GM12878 (cell line): Measurements from ENCODE around the gene AIP. TPM values are rescaled to one million over a fixed set of nuclear protein-coding genes. Genes with fewer than 3 reads are reported as not detected.
A peak's percentile ranks its signal among the peaks of the same experiment; 100 is the strongest.

Source experiments
- BCLAF1 ChIP-seq: fragments of 450-650 bp; IDR thresholded peaks from 2 replicates; pipeline ENCODE4 v1.6.1; 2017; ENCODE audit warnings: antibody characterized with exemption, mild to moderate bottlenecking, moderate library complexity
- BHLHE40 ChIP-seq, 2 experiments: fragments of 450-650 bp in 1 of 2; IDR thresholded peaks; 2 replicates each; pipeline ENCODE4 v1.6.1; 2011 to 2017; ENCODE audit warnings: low read depth in 2 of 2, borderline replicate concordance in 1 of 2, improper control_type of control experiment in 1 of 2, low read length in 1 of 2, mild to moderate bottlenecking in 1 of 2
- BRCA1 ChIP-seq: IDR thresholded peaks from 2 replicates; pipeline ENCODE4 v1.6.1; 2011; ENCODE audit warnings: low read depth, low read length, improper control_type of control experiment
- ESRRA ChIP-seq: IDR thresholded peaks from 2 replicates; pipeline ENCODE4 v1.6.1; 2012; ENCODE audit warnings: mild to moderate bottlenecking, low read length, improper control_type of control experiment
- ETV6 ChIP-seq, 2 experiments: fragments of 450-650 bp in 1 of 2; IDR thresholded peaks in 1 of 2; conservative IDR thresholded peaks in 1 of 2; 2 replicates each; pipeline ENCODE4 v1.6.1; 2014; ENCODE audit warnings: antibody characterized with exemption in 1 of 2, borderline replicate concordance in 1 of 2, low read depth in 1 of 2, mild to moderate bottlenecking in 1 of 2, moderate library complexity in 1 of 2
- MAX ChIP-seq: IDR thresholded peaks from 2 replicates; pipeline ENCODE4 v1.6.1; 2012; ENCODE audit warnings: low read depth, low read length, improper control_type of control experiment
- PRDM15 ChIP-seq: fragments of 450-650 bp; formaldehyde crosslinking; IDR thresholded peaks from 2 replicates; pipeline ENCODE4 v1.4.0; 2020; ENCODE audit warnings: mild to moderate bottlenecking, moderate library complexity
- RAD21 ChIP-seq: IDR thresholded peaks from 2 replicates; pipeline ENCODE4 v1.6.1; 2011; ENCODE audit warnings: mild to moderate bottlenecking, low read depth, low read length, moderate library complexity; ENCODE audit not compliant: insufficient read depth
- SKIL ChIP-seq: fragments of 450-650 bp; IDR thresholded peaks from 2 replicates; pipeline ENCODE4 v1.6.1; 2017; ENCODE audit warnings: mild to moderate bottlenecking, low read depth, inconsistent platforms; ENCODE audit not compliant: poor library complexity, severe bottlenecking
- SREBF2 ChIP-seq: IDR thresholded peaks from 2 replicates; pipeline ENCODE4 v1.6.1; 2012; ENCODE audit warnings: mild to moderate bottlenecking, low read length
- STAT1 ChIP-seq: fragments of 450-650 bp; conservative IDR thresholded peaks from 2 replicates; pipeline ENCODE4 v1.6.1; 2014; ENCODE audit warnings: antibody characterized with exemption, mild to moderate bottlenecking
- TAF1 ChIP-seq: IDR thresholded peaks from 2 replicates; pipeline ENCODE4 v1.6.1; 2011; ENCODE audit warnings: mild to moderate bottlenecking, low read depth, low read length, borderline replicate concordance
- YBX1 ChIP-seq: fragments of 450-650 bp; IDR thresholded peaks from 2 replicates; pipeline ENCODE4 v1.6.1; 2016; ENCODE audit warnings: antibody characterized with exemption
- polyA plus RNA-seq, 11 experiments: library from polyadenylated mRNA; depleted of rRNA in 4 of 11; unstranded in 6 of 11; stranded (reverse) in 5 of 11; fragments of >200 nt; fragmentation: Nextera tagmentation in 4 of 11; fragmentation: Illumina TruSeq in 1 of 11; extraction: Ambion mirVana in 4 of 11; extraction: Trizol in 1 of 11; gene quantifications; 1 replicate in 1 of 11; 2 replicates in 10 of 11; pipeline versions ENCODE4 v1.2.1 to v1.2.3, GENCODE V29; 2011 to 2016; ENCODE audit warnings: inconsistent platforms in 2 of 11, missing spikeins in 2 of 11, low read depth in 1 of 11
- total RNA-seq, 4 experiments: library from RNA; depleted of rRNA in 3 of 4; stranded (reverse); fragments of >200 nt in 3 of 4; fragmentation: Illumina TruSeq in 1 of 4; extraction: Trizol in 1 of 4; gene quantifications; 2 replicates each; pipeline versions ENCODE4 v1.2.1 to v1.2.3, GENCODE V29; 2013 to 2021

Gene AIP
- total and polyA plus RNA-seq, 10 of the 15 experiments (the other 5 are each of a cell fraction or from before 2014, with no cell fraction given), result 12.6 to 164 (median 104) TPM

GRCh38 chr11:67468759-67469507 lies 13.9 kb upstream of the AIP start, which contains the start of gene TMEM134 (continued):
- TF ChIP-seq PRDM15 (CRISPR knock-in tag) (no peak), ETV6 (conservative IDR thresholded peaks at IDR 0.05 in 1 of 2, IDR thresholded peaks at IDR 0.05 in 1 of 2; ENCODE audit: borderline replicate concordance in 1 of 2, low read depth in 1 of 2) (no peak), BCLAF1 (no peak), MAX (peak; percentile 71), RAD21 (peak; percentile 65), TAF1 (peak; percentile 65; the same call in 1 of the 2 replicates), BRCA1 (no peak), SREBF2 (no peak), YBX1 (no peak), ESRRA (no peak), SKIL (no peak), STAT1 (no peak), BHLHE40 (IDR thresholded peaks at IDR 0.05; ENCODE audit: borderline replicate concordance in 1 of 2, low read depth in 2 of 2, low read length in 1 of 2) (peak; percentile 87 to 95)
